GM12892 (cell line): Measurements from ENCODE around the gene AP2A2.

Experiments used
- POLR2A ChIP-seq: IDR thresholded peaks from 2 replicates; pipeline ENCODE4 v1.6.1; 2011; ENCODE audit warnings: low read depth, low read length, control low read depth
- POLR2AphosphoS5 ChIP-seq: IDR thresholded peaks from 2 replicates; pipeline ENCODE4 v1.6.1; 2011; ENCODE audit warnings: low read depth, low read length, control low read depth
- TAF1 ChIP-seq: IDR thresholded peaks from 2 replicates; pipeline ENCODE4 v1.6.1; 2011; ENCODE audit warnings: low read depth, mild to moderate bottlenecking, control low read depth, low read length, borderline replicate concordance

GRCh38 chr11:1049911-1050580 lies 124.4 kb downstream of the AP2A2 start:
- TF ChIP-seq TAF1 (no peak), POLR2A (no peak), POLR2AphosphoS5 (no peak)
